Activated CD8-positive, alpha-beta T cell treated with anti-CD3 and anti-CD28 coated beads, Interleukin-2, amount 10 ng/mL, durations not matched to agents 7 days and 5 days (primary cell): ENCODE results near the gene LBHD2. TPM values are rescaled to one million over a fixed set of nuclear protein-coding genes. Genes with fewer than 3 reads are reported as not detected.

Experiments used
- ATAC-seq: fragments of 150-1000 bp; cut with Tn5 transposase; one replicate; pipeline ENCODE4 v1.10.0; 2021; ENCODE audit warnings: moderate library complexity
- CTCF ChIA-PET: fragments of 350-600 bp; sonication (Branson Sonifier 250); formaldehyde crosslinking; loops from one replicate; lab custom pipeline; 2021; ENCODE audit warnings: antibody characterized with exemption; lab: Charles Lee
- POLR2A ChIA-PET: fragments of 350-600 bp; sonication (Branson Sonifier 250); formaldehyde crosslinking; loops from one replicate; lab custom pipeline; 2021; ENCODE audit warnings: antibody characterized with exemption; lab: Charles Lee
- DNase-seq: peaks from one replicate; pipeline ENCODE4 v3.0.0-alpha.2; 2020
- H3K27ac Mint-ChIP-seq: one replicate; pipeline ENCODE4 v1.8.0; 2021; ENCODE audit warnings: mild to moderate bottlenecking, mixed read lengths
- H3K27me3 Mint-ChIP-seq: one replicate; pipeline ENCODE4 v1.8.0; 2021; ENCODE audit warnings: low read depth, mixed read lengths
- H3K36me3 Mint-ChIP-seq: one replicate; pipeline ENCODE4 v1.8.0; 2021; ENCODE audit warnings: low read depth, mixed read lengths
- H3K4me1 Mint-ChIP-seq: one replicate; pipeline ENCODE4 v1.8.0; 2021; ENCODE audit warnings: low read depth, mixed read lengths
- H3K4me3 Mint-ChIP-seq: one replicate; pipeline ENCODE4 v1.8.0; 2021; ENCODE audit warnings: mild to moderate bottlenecking, mixed read lengths
- H3K9me3 Mint-ChIP-seq: one replicate; pipeline ENCODE4 v1.8.0; 2022; ENCODE audit warnings: mixed read lengths; ENCODE audit not compliant: insufficient read depth
- total RNA-seq, 2 experiments: library from RNA; stranded (reverse); gene quantifications; one replicate each; pipeline ENCODE4 v1.2.3, GENCODE V29; 2021

LBHD2 gene
- total RNA-seq, 2 experiments from 2014 or later, result not detected

DNA sequence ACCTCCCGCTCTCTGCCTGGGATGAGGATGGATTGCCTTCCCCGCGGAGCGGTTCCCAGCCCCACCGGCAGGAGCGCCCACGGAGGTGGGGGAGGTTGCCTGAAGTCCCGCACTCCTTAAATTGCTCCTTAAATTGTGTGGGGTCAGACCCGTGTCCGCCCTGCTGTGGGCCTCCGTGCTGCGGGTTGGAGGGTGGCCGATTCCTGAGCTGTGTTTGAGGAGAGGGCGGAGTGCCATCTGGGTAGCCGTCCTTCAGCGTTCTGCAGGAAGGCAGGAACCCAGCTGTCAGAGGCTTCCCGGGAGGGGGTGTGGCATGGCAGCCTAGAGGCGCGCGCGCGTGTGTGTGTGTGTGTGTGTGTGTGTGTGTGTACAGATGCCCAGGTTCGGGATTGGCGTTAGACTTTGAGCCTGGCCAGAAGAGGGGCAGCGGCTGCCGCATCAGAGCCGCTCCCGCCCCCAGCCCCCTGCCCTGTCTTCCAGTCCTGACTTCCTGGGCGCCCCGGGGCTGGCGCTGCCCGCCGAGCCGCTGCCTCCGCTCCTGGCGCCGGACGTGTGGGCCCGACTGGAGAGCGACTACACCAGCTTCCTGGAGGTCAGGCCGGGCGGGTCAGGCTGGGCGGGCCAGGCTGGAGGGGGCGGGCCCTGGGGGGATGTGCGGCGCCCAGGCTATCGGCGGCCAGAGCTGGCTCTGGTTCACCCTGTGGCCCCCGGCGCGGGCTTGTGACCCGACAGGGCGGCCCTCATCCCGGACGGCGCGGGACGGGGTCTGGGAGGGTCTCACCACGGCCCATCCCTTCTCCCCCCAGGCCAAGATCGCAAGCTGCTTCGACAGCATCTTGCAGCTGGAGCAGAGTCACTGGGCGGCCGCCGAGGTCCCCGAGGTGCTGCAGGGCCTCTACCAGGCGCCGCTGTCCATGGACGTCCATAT is 19.7 kb downstream of the LBHD2 start:
- peaks cover 6% of the 10 kb centered on the region for H3K4me1 Mint-ChIP-seq
- H3K9me3 Mint-ChIP-seq, result no peaks in the 10 kb centered on the region
- H3K4me3 Mint-ChIP-seq, result no peak overlapping the region
- H3K27me3 Mint-ChIP-seq, result peaks cover 30% of the 10 kb centered on the region
- ATAC-seq (no peak), DNase-seq (no peak)
- H3K36me3 Mint-ChIP-seq, result no peaks in the 10 kb centered on the region
- POLR2A ChIA-PET, result no interaction called here
- CTCF ChIA-PET, result interaction anchor here (0.9 to 2.8 kb wide), 8 partner anchors 8 to 722 kb away, joined by 3 to 36 read pairs (median 10); partner anchors contain the start of gene EXOC3L4
- H3K27ac Mint-ChIP-seq, result no peak overlapping the region

DNA sequence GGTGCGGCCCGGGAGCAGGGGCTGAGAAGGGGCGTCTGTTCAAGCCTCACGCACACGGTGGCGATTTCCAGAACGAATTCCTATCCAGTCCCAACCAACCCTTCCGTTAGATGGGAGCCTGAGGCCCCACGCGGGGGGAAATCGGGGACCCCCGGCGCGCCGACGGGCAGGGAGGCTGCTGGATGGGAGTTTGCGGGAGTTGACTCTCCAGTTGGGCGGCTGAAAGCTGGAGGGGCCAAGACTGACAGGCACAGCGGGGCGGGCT is 20.3 kb downstream of the LBHD2 start:
- no peak overlapping the region for H3K27ac Mint-ChIP-seq
- ChIA-PET CTCF (interaction anchor here (0.6 to 3.0 kb wide), 33 partner anchors 9 to 722 kb away, joined by 3 to 42 read pairs (median 5); partner anchors contain the start of genes EIF5 and EXOC3L4), POLR2A (no interaction called here)
- H3K4me3 Mint-ChIP-seq, result no peak overlapping the region
- DNase-seq, result no peak
- peaks cover 30% of the 10 kb centered on the region for H3K27me3 Mint-ChIP-seq
- peaks cover 6% of the 10 kb centered on the region for H3K4me1 Mint-ChIP-seq
- H3K36me3 Mint-ChIP-seq, result no peaks in the 10 kb centered on the region
- ATAC-seq, result no peak
- H3K9me3 Mint-ChIP-seq, result no peaks in the 10 kb centered on the region

- Mint-ChIP-seq H3K36me3 (no peaks in the 10 kb centered on the region), H3K9me3 (no peaks in the 10 kb centered on the region), H3K27ac (peak overlapping the region; percentile 39), H3K4me1 (peaks cover 6% of the 10 kb centered on the region), H3K4me3 (no peak overlapping the region), H3K27me3 (peaks cover 30% of the 10 kb centered on the region)
- DNase-seq (peak; percentile 74), ATAC-seq (peak; percentile 88)
- POLR2A ChIA-PET, result no interaction called here
- CTCF ChIA-PET, result interaction anchor here (0.6 to 3.0 kb wide), 39 partner anchors 8 to 721 kb away, joined by 3 to 42 read pairs (median 5); partner anchors contain the start of genes EIF5 and EXOC3L4
These were observed 20.8 kb downstream of the LBHD2 start for GRCh38 chr14:103104654-103105452.

DNA sequence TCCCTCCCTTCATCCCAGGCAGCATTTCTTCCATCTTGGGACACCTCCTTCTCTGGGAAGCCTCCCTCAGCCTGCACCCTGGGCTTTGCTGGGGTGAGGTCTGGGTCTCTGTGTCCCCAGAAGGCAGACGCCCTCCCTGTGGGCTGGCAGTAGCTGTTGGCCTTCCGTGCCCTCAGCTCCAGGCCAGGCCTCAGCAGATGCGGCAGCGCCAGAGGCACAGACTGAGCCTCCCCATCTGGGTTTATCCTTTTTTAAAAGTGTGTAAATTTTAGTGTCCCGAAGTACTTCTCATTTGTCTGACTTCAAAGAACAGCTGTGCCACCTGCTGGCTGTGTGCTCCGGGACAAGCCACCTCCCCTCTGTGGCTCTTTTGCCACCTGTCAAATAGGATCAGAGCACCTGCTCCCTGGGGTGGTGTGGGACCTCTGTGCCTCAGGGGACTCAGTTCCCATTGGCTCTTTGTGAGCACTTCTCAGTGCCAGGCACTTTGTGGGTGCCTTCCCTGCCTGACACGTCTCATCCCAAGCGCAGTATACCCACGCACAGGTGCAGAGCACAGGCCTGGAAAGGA is 21.7 kb downstream of the LBHD2 start:
- Mint-ChIP-seq H3K4me1 (peaks cover 6% of the 10 kb centered on the region), H3K36me3 (no peaks in the 10 kb centered on the region), H3K27ac (no peak overlapping the region), H3K4me3 (no peak overlapping the region), H3K9me3 (no peaks in the 10 kb centered on the region), H3K27me3 (peaks cover 30% of the 10 kb centered on the region)
- DNase-seq, result peak; percentile 29
- no peak for ATAC-seq
- CTCF ChIA-PET, result interaction anchor here (0.7 to 3.0 kb wide), 24 partner anchors 7 to 243 kb away, joined by 3 to 42 read pairs (median 6); partner anchors contain the start of gene EXOC3L4
- POLR2A ChIA-PET, result no interaction called here

GRCh38 chr14:103107455-103107854 is 23.4 kb downstream of the LBHD2 start:
- Mint-ChIP-seq H3K9me3 (no peaks in the 10 kb centered on the region), H3K4me3 (no peak overlapping the region), H3K36me3 (no peaks in the 10 kb centered on the region), H3K4me1 (peaks cover 6% of the 10 kb centered on the region), H3K27ac (no peak overlapping the region), H3K27me3 (peaks cover 19% of the 10 kb centered on the region)
- DNase-seq, result no peak
- ATAC-seq, result no peak
- ChIA-PET POLR2A (no interaction called here), CTCF (interaction anchor here (3.0 kb wide), 1 partner anchor 185 kb away, joined by 42 read pairs; no protein-coding TSS in a partner anchor)

DNA sequence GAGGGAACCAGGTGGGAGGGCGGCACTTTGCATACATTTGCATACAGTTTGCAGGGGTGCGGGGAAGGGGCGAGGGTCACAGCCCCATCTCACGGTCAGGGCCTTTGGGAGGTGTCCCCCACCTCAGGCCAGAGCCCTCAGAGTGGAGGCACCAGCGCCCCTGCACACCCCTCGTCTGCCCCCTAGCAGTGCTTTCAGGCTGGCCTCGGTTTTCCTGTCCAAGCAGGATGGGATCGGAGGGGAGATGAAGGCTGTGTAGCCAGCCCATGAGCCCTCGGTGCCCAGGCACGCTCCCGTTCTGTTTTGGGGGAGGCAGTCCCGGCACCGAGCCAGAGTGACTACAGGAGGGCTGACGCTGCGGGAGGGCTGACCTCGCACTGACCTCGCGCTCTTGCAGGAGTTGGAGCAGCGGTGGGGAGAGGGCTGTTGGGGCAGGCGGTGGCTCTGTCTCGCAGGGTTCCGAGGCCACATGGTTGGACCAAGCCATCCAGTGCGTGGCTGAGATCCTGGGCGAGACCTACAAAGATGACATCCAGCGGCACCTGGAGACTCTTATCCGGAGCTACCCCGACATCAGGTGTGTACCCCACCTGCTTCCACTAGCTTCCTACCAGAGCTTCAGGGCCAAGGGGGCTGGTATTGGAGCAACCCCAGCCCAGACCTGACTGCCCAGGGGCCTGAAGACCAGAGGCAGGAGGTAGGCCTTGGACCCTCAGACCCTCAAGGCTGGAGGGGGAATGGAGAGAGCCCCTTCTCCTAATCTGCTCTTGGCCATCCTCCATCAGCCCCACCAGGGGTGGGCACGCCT is 24.1 kb downstream of the LBHD2 start:
- Mint-ChIP-seq H3K4me3 (no peak overlapping the region), H3K27ac (no peak overlapping the region), H3K36me3 (no peaks in the 10 kb centered on the region), H3K27me3 (peaks cover 15% of the 10 kb centered on the region), H3K4me1 (peaks cover 6% of the 10 kb centered on the region), H3K9me3 (no peaks in the 10 kb centered on the region)
- no peak for DNase-seq
- no peak for ATAC-seq
- ChIA-PET POLR2A (no interaction called here), CTCF (no interaction called here)

DNA sequence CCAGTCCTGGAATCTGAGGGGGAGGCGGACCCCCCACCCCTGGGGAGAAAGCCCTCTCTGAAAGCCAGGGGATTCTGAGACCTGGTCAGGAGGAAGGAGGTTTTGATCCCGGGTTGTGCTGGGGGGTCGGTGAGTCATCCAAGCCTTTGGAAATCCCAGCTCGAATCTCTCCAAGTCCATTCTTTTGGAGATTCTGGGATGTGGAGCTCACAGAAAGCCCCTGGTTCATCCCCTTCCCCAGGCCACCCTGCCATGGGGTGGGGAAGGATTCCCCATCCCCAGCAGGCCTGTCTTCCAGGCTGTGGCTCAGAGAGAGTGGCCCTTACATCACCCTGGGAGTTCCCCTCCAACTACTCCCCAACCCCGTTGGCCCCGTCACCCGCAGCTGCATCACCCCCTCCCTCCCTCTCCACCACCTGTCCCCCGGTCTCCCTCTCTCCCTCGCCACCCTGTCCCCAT is 24.8 kb downstream of the LBHD2 start:
- POLR2A ChIA-PET, result no interaction called here
- peaks cover 10% of the 10 kb centered on the region for H3K27me3 Mint-ChIP-seq
- H3K27ac Mint-ChIP-seq, result no peak overlapping the region
- no peaks in the 10 kb centered on the region for H3K9me3 Mint-ChIP-seq
- no peak overlapping the region for H3K4me3 Mint-ChIP-seq
- DNase-seq, result no peak
- no peaks in the 10 kb centered on the region for H3K36me3 Mint-ChIP-seq
- CTCF ChIA-PET, result no interaction called here
- peaks cover 4% of the 10 kb centered on the region for H3K4me1 Mint-ChIP-seq
- no peak for ATAC-seq

GRCh38 chr14:103109535-103110441 is 25.8 kb downstream of the LBHD2 start:
- Mint-ChIP-seq H3K4me3 (no peak overlapping the region), H3K36me3 (no peaks in the 10 kb centered on the region), H3K27ac (no peak overlapping the region), H3K27me3 (peaks cover 8% of the 10 kb centered on the region), H3K4me1 (peaks cover 5% of the 10 kb centered on the region), H3K9me3 (no peaks in the 10 kb centered on the region)
- DNase-seq (no peak), ATAC-seq (no peak)
- ChIA-PET POLR2A (no interaction called here), CTCF (no interaction called here)

GRCh38 chr14:103110681-103111231 is 26.7 kb downstream of the LBHD2 start:
- no peak for DNase-seq
- no peak for ATAC-seq
- Mint-ChIP-seq H3K9me3 (no peaks in the 10 kb centered on the region), H3K27me3 (peaks cover 2% of the 10 kb centered on the region), H3K4me3 (no peak overlapping the region), H3K27ac (no peak overlapping the region), H3K36me3 (no peaks in the 10 kb centered on the region), H3K4me1 (peaks cover 5% of the 10 kb centered on the region)
- CTCF ChIA-PET, result no interaction called here
- POLR2A ChIA-PET, result no interaction called here

DNA sequence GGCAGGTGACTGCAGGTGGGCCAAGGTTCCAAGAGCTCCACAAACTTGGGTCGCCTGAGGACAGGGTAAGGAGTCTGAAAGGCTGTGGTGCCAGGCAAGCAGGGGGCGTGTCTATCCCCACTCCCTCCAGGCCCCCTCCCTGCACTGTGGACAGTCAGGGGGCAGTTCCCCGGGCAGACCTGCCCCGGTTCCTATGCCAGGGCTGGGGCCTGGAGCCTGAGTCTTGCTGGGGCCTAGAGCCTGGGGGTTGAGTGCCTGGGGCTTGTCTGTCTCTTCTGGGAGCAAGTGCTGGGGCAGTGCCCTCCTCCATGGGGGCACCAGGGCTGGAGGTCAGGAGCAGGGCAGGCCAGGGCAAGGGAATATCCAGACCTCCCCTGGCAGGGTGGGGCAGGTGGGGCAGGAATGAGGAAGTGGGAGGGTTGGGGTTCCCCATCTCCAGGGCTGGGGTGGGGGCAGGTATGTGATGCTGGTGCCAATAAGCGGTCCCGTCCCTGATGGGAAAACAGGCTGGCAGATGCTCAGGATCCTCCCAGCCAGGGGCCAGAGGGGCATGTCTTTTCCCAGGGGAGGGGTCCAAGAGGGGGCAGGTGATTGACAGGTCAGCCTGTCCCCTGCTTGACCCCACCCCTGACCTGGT is 27.3 kb downstream of the LBHD2 start:
- ChIA-PET CTCF (no interaction called here), POLR2A (no interaction called here)
- Mint-ChIP-seq H3K9me3 (no peaks in the 10 kb centered on the region), H3K4me3 (no peak overlapping the region), H3K4me1 (peaks cover 9% of the 10 kb centered on the region), H3K27ac (no peak overlapping the region), H3K36me3 (no peaks in the 10 kb centered on the region), H3K27me3 (no peaks in the 10 kb centered on the region)
- ATAC-seq (no peak), DNase-seq (no peak)
